ENCODE data around the gene AGRN.
"Not testable (repeated sequence)": the region's sequence is repeated elsewhere in the genome, so short reads cannot be mapped to it uniquely, and the experiment has no call there.

DNA sequence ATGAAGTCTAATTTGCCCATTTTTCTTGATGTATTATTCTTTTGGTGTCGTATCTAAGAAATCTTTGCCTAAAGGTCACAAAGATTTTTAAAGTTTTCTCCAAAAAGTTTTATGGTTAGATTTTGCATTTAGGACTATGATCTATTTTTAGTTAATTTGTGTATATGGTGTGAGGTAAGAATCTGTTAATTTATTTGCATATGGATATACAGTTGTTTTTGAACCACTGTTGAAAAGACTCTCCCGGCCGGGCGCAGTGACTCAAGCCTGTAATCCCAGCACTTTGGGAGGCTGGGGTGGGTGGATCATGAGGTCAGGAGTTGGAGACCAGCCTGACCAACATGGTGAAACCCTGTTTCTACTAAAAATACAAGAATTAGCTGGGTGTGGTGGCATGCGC, 31.9 kb upstream of the AGRN start:
- not testable (repeated sequence) for TF ChIP-seq TARDBP (IDR thresholded peaks at IDR 0.05); SP1 (IDR thresholded peaks at IDR 0.05); FOXK2 (IDR thresholded peaks at IDR 0.05); SUZ12 (IDR thresholded peaks at IDR 0.05); FOXM1 (IDR thresholded peaks at IDR 0.05; ENCODE audit: borderline replicate concordance); FOXA1 (IDR thresholded peaks at IDR 0.05); BHLHE40 (IDR thresholded peaks at IDR 0.05; ENCODE audit: borderline replicate concordance); ZNF384 (IDR thresholded peaks at IDR 0.05); ARNT (IDR thresholded peaks at IDR 0.05)
- TF ChIP-seq, protein P1, sequence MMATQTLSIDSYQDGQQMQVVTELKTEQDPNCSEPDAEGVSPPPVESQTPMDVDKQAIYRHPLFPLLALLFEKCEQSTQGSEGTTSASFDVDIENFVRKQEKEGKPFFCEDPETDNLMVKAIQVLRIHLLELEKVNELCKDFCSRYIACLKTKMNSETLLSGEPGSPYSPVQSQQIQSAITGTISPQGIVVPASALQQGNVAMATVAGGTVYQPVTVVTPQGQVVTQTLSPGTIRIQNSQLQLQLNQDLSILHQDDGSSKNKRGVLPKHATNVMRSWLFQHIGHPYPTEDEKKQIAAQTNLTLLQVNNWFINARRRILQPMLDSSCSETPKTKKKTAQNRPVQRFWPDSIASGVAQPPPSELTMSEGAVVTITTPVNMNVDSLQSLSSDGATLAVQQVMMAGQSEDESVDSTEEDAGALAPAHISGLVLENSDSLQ (IDR thresholded peaks at IDR 0.05) = not testable (repeated sequence)
